ENCODE measurements around the gene FBXL20.

- TF ChIP-seq SIN3A (IDR thresholded peaks at IDR 0.05; ENCODE audit: borderline replicate concordance, insufficient read depth, low read length) (no peak), TAF1 (IDR thresholded peaks at IDR 0.05; ENCODE audit: borderline replicate concordance, insufficient read depth, low read length) (no peak), POLR2AphosphoS5 (IDR thresholded peaks at IDR 0.05; ENCODE audit: low read depth, low read length) (no peak), FOXP2 (optimal IDR thresholded peaks at IDR 0.05; ENCODE audit: borderline replicate concordance, extremely low read depth, extremely low read length, insufficient read depth) (no peak)
Observed at GRCh38 chr17:39252788-39253460, 148.5 kb downstream of the FBXL20 start.

All from PFSK-1 (cell line).